ENCODE data around the gene MAGIX.
"Not testable (repeated sequence)": the region's sequence is repeated elsewhere in the genome, so short reads cannot be mapped to it uniquely, and the experiment has no call there.

Gene MAGIX

DNA sequence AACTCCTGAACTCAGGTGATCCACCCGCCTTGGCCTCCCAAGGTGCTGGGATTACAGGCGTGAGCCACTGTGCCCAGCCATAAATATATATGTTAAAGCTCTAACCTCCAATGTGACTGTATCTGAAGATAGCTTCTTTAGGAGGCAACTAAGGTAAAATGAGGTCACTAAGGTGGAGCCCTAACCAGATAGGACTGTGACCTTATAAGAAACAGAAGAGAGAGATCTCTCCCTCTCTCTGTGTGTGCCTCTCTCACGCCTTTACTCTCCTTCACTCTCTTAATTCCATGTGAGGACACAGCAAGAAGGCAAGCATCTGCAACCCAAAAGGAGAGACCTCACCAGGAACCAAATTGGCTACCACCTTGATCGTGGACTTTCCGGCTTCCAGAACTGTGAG lies 926 bp upstream of the MAGIX start:
- no peak for DNase-seq (ENCODE audit: low read depth)

GRCh38 chrX:49163555-49164419 lies 1.2 kb downstream of the MAGIX start:
- peak; percentile 74 for DNase-seq (ENCODE audit: low read depth)

DNA sequence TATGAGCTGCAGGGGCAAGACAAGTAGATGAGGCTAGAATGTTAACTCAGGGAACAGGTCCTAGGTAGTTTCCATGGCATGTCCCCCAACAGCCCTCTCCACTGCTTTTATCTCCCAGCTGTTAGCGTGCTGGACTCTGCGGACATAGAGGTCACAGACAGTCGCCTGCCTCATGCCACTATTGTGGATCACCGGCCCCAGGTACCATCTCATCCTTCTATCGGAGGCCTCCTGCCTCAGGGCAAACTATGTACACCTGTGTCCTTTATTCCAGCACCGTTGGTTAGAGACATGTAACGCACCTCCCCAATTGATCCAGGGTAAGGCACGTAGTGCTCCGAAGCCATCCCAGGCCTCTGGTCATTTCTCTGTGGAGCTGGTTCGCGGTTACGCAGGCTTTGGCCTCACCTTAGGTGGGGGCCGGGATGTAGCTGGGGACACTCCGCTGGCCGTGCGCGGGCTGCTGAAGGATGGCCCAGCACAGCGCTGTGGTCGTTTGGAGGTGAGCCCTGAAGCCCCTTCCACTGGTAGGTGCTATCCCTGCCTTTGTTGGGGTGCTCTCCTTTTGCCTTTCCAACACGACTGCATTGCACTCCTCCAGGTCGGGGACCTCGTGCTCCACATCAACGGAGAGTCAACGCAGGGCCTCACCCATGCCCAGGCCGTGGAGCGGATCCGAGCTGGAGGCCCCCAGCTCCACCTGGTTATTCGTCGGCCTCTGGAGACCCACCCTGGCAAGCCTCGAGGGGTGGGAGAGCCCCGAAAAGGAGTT lies 2.2 kb downstream of the MAGIX start:
- no peak for DNase-seq (ENCODE audit: low read depth)

DNA sequence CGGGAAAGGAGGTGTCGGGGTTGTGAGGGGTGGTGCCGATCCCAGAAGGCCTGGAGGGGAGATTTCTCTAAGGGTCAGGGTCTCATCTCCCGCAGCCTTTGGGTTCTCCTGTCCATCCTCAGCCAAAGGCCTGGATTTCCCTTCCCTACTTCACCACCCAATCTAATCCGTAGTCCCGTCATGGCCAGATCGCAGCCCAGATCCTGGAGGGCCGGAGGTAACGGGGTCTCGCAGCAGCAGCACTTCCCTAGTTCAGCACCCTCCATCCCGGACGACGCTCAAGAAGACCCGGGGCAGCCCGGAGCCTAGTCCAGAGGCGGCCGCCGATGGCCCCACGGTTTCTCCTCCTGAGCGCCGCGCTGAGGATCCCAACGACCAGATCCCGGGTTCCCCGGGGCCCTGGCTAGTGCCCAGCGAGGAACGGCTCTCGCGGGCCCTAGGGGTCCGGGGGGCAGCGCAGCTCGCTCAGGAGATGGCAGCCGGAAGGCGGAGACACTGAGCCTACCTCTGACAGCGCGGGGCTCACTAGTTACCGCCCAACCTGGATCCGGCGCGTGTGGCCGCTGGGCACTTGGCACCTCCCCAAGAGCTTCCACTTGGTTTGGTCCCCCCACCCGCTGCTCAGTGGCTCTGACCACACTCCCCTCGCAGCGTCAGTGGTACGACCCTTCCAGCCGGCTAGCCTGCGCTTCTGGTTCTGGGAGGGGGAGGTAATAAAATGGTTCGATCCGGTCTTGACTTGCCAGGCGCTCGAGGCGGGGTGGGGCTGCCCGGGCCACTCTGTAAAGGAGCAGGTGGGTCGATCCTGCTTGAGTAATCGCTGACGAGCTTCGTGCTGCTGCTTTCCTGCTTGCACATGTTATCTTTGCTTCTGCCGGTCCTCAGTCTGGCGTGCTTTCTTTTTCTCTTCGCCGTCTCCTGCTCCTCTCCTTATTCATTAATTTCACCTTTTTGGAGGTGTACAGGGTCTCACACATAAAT lies 3.6 kb downstream of the MAGIX start:
- DNase-seq (ENCODE audit: low read depth) = peak; percentile 55

- DNase-seq (ENCODE audit: low read depth) = peak; percentile 58
Observed at GRCh38 chrX:49166914-49167739, 4.6 kb downstream of the MAGIX start.

GRCh38 chrX:49167740-49168108 lies 5.2 kb downstream of the MAGIX start:
- no peak for DNase-seq (ENCODE audit: low read depth)

GRCh38 chrX:49171752-49172279 lies 9.3 kb downstream of the MAGIX start, which contains the start of gene PLP2:
PLP2 (plus strand) TSS chrX:49171898; CDS start chrX:49172001, 103 bp downstream.
- peak; percentile 65 for DNase-seq (ENCODE audit: low read depth)

DNA sequence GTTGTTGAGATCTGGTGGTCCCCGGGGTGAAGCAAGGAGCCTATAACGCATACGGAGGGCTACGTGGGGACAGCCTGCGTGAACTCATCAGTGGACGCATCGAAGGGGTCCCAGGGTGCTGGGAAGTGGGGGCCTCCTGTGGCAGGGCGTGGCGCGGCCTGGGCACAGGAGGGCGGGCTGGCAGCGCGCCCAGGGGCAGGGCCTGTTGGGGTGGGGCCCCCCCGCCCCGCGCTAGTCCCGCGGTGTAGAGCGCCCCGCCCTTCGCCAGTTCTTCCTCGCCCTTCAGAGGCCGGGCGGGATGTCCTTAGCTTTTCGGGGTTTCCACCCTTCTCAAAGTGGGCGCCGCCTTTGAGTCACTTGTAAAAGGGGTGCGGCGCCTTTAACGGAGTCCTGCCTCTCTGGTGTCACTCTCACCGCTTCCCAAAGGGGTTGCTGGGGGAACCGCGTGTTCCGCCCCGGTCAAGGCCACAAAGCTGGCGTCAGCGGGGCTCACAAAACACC lies 9.8 kb downstream of the MAGIX start:
- DNase-seq (ENCODE audit: low read depth) = peak; percentile 50

- DNase-seq (ENCODE audit: low read depth) = not testable (repeated sequence)
Observed at GRCh38 chrX:49173544-49173943, 11.0 kb downstream of the MAGIX start.

DNA sequence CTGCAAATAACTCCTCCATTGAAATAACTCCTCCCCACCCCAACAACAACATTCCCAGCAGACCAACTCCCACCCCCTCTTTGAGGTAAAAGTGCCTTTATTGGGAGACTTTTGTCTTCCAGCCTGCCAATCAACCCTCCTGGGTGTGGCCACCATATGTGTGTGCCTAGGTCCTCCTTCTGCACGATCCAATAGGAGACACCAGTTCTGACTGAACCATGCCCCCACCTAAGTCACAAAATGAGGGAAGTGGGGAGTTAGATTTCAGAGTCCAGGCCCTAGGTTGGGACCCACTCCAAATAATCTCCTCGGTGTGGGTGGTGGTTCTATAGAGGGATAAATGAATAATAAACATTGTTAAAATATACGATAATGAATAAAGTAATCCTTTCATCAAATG lies 12.2 kb downstream of the MAGIX start:
- DNase-seq (ENCODE audit: low read depth) = no peak

DNA sequence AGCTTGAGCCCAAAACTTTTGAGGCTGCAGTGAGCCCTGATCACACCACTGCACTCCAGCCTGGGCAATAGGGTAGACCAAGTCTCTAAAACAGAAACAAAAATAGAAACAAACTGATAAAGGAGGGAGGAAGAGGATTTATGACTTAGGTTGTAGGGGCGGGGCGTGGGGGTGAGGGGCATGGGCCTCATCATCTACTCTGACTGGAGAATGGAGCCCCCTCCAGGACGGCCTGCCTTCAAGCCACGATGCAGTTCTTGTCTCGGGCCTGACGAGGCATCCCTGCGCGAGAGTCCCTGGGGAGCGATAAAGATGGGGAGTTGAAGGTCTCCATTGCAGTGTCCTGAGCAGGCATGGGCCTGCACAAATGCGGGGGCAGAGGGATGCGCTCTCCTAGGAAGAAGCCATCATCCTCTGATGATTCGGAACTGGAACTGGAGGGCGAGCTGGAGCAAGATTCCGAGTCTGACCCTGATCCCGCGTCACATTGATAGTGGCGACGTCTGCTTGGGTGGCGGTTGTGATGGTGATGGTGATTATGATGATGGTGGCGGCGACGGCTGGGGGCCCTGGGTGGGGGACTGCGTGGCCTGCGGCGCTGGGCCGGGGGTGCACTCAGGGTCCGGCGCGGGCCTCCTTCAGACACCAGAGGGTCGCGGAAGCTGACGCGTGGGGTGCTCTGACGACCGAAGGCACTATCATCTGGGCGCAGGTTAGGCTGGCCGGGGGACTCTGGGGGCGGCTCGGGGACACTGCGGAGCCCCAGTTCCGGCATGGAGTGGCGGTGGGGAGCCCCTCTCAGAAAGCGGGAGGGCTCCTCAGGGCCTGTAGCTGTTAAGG lies 13.1 kb downstream of the MAGIX start:
- DNase-seq (ENCODE audit: low read depth) = no peak

DNA sequence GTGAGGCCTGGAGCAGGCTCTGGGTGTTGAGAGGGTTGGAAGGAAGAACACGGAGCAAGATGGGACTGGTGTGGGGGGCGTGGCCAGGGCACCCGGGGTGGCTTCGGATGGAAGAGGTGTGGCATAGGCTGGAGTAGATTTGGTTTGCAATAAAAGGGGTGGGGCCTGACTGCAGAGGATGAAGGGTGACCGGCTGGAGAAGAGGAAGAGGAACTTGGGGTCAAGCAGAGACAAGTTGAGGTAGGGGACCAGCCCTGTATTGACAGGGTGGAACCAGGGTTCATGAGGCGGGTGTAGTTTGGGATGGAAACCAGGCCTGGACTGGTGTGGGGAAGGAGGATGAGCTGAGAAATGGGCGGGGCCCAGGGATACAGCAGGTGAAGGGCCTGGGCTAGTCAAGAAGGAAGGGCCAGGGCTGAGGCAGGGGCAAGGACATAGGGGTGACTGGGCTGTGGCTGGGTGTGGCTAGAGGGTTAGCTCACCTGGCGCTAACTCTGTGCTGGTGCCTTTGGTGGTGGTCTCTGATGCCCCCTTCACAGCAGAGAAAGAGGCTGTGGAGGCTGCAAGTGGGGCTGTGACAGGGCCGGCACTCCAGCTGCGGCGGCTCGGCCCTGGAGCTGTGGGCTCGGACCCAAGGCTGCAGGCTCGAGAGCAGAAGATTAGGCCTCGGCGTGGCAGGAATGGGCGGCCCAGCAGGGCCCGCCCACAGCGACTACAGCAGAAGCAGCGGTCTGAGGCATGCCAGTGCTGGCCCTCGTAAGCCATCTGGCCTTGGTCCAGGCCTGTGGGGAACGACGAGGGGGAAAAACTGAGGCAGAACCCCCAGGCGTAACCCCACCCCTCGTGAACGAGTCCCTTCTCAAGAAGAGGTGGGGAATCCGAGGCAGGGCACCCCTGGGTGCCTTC lies 14.1 kb downstream of the MAGIX start:
- DNase-seq (ENCODE audit: low read depth) = no peak

GRCh38 chrX:49177338-49177833 lies 14.8 kb downstream of the MAGIX start:
- DNase-seq (ENCODE audit: low read depth) = no peak

DNA sequence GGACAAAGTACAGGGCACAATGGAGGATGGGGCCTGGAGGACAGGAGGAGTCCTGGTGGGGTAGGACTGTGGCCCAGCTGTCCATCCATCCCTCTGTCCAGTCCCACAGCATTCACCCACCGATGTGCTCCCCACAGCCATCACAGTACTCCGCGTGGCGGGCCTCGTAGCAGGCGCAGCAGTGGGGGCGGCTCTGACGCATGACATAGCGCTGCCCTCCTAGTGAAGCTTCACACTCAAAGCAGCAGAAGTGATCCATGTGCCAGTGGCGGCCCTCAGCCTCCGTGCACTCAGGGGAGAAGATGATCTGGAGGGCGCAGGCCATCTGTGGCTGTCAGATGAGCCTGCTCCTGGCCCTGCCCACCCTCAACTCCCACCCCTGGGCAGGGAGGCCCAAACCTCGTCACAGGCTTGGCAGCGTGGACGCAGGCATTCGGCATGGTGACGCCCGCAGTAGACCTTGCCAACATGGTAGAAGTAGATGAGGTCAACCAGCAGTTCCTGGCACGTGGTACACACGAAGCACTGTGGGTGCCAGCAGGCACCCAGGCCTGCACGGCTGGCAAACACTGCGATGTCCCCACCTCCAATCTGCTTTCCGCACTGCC lies 15.4 kb downstream of the MAGIX start:
- no peak for DNase-seq (ENCODE audit: low read depth)

- DNase-seq (ENCODE audit: low read depth) = no peak
Observed at GRCh38 chrX:49178537-49178936, 16.0 kb downstream of the MAGIX start.

DNA sequence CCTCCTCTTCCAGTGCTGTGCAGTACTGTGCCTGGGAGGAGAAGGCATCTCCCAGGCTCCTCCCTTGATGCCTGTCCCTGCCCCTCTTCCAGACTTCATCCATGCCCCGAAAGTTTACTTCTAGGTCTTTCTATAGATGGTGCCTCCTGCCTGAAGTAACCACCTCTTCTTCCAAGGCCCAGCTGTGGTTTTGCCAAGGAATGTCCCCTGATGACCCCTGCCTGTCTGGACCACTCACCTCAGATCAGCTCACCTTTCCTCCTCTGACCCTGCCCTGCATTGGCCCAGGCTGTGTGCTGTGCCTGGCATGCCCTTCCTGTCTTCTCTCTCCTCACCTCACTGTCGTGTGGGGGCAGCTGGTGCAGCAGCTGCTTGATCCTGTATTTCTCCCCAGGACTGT lies 16.8 kb downstream of the MAGIX start:
- DNase-seq (ENCODE audit: low read depth) = no peak

DNA sequence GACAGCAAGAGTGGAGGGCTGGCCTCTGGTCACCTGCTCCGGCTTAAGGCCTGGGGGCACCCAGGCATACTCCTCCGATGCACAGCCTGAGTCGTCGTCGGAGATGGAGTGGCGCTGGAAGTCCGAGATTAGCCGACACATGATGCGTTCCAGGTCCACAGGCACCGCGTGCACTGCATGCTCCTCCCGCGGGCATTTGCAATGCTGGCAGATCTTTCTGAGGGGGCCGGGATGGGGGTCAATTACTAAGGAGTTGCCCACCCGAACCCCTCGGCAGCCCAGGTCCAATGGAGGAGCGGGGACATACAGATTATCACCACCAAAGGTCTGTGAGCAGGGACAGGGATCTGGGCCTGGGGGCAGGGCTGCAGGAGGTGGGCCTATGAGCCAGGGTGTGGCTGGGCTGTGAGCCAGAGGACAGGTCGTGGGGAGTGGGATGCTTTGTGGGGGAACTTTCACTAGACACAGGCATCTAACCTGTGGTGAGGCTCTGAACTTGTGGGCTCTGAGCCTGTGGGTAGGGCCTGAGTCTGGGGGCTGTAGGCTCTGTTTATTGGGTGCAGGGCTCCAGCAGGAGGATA lies 21.2 kb downstream of the MAGIX start:
- no peak for DNase-seq (ENCODE audit: low read depth)

Measured in activated T-helper 1 cell treated with Interleukin-2 at 50 U/mL for 16 hours (primary cell).